Urinary bladder (tissue), 4 donors: Measurements from ENCODE around the gene MBOAT2. TPM values are rescaled to one million over a fixed set of nuclear protein-coding genes. Genes with fewer than 3 reads are reported as not detected.

Experiments used
- DNase-seq: peaks from one replicate; pipeline ENCODE4 v3.0.0-alpha.2; 2015; ENCODE audit errors: extremely low spot score
- H3K27ac ChIP-seq: one replicate; pipeline ENCODE4 v1.5.1; 2013; ENCODE audit warnings: low read depth, mild to moderate bottlenecking, moderate library complexity
- H3K36me3 ChIP-seq: one replicate; pipeline ENCODE4 v1.6.1; 2013; ENCODE audit warnings: mild to moderate bottlenecking, moderate library complexity; ENCODE audit not compliant: insufficient read depth
- H3K4me1 ChIP-seq: one replicate; pipeline ENCODE4 v1.6.1; 2013; ENCODE audit warnings: mild to moderate bottlenecking, moderate library complexity; ENCODE audit not compliant: insufficient read depth
- H3K4me3 ChIP-seq: one replicate; pipeline ENCODE4 v1.5.1; 2013; ENCODE audit warnings: low read depth, low read length
- WGBS: extraction: QIAGEN DNeasy Blood & Tissue Kit; methylation state at CpG from one replicate; pipeline ENCODE4 v1.1.7; 2013; 5-methylcytosine and 5-hydroxymethylcytosine counted together
- polyA plus RNA-seq: library from polyadenylated mRNA; stranded (reverse); fragments of 200-250 nt; gene quantifications from one replicate; pipeline ENCODE4 v1.2.3, GENCODE V29; 2013
- total RNA-seq: library from RNA; depleted of rRNA; stranded (reverse); fragments of >200 nt; gene quantifications from one replicate; pipeline ENCODE4 v1.2.3, GENCODE V29; 2014
- donor health status: healthy with polysubstance abuse.
- donor health status: healthy.

Gene MBOAT2
- total and polyA plus RNA-seq, 2 donors = 9.4 to 58.4 TPM

- 88% methylated on average over 6 of the region's 6 CpGs for WGBS
- Histone ChIP-seq H3K4me3 (no peak overlapping the region), H3K36me3 (no peaks in the 10 kb centered on the region), H3K4me1 (no peaks in the 10 kb centered on the region), H3K27ac (no peak overlapping the region)
- DNase-seq = no peak
Observed at GRCh38 chr2:9030190-9030589, 26.7 kb upstream of the MBOAT2 start.

GRCh38 chr2:9029721-9030120 is 26.2 kb upstream of the MBOAT2 start:
- H3K4me3 ChIP-seq = no peak overlapping the region
- WGBS = 57% methylated on average over 4 of the region's 4 CpGs
- no peaks in the 10 kb centered on the region for H3K36me3 ChIP-seq
- H3K27ac ChIP-seq = no peak overlapping the region
- DNase-seq = no peak
- H3K4me1 ChIP-seq = no peaks in the 10 kb centered on the region

GRCh38 chr2:9027884-9028283 is 24.4 kb upstream of the MBOAT2 start:
- Histone ChIP-seq H3K36me3 (no peaks in the 10 kb centered on the region), H3K4me3 (no peak overlapping the region), H3K27ac (no peak overlapping the region), H3K4me1 (no peaks in the 10 kb centered on the region)
- no peak for DNase-seq
- WGBS = 90% methylated on average over 4 of the region's 4 CpGs

- H3K36me3 ChIP-seq = no peaks in the 10 kb centered on the region
- H3K27ac ChIP-seq = no peak overlapping the region
- no peaks in the 10 kb centered on the region for H3K4me1 ChIP-seq
- WGBS = 44% methylated on average over 4 of the region's 4 CpGs
- no peak for DNase-seq
- no peak overlapping the region for H3K4me3 ChIP-seq
Observed at GRCh38 chr2:9025746-9026145, 22.3 kb upstream of the MBOAT2 start.

- Histone ChIP-seq H3K27ac (no peak overlapping the region), H3K4me3 (no peak overlapping the region), H3K4me1 (no peaks in the 10 kb centered on the region), H3K36me3 (no peaks in the 10 kb centered on the region)
- DNase-seq = no peak
Observed at GRCh38 chr2:9024575-9024974, 21.1 kb upstream of the MBOAT2 start.

- Histone ChIP-seq H3K27ac (no peak overlapping the region), H3K4me1 (no peaks in the 10 kb centered on the region), H3K4me3 (no peak overlapping the region), H3K36me3 (no peaks in the 10 kb centered on the region)
- WGBS = 90% methylated on average over 1 of the region's 1 CpG
- no peak for DNase-seq
Observed at GRCh38 chr2:9021563-9022211, 18.2 kb upstream of the MBOAT2 start.

- Histone ChIP-seq H3K27ac (no peak overlapping the region), H3K4me3 (no peak overlapping the region), H3K4me1 (no peaks in the 10 kb centered on the region), H3K36me3 (no peaks in the 10 kb centered on the region)
- WGBS = 91% methylated on average over 5 of the region's 5 CpGs
- DNase-seq = no peak
Observed at GRCh38 chr2:9020267-9020666, 16.8 kb upstream of the MBOAT2 start.

- no peaks in the 10 kb centered on the region for H3K36me3 ChIP-seq
- DNase-seq = no peak
- H3K4me3 ChIP-seq = no peak overlapping the region
- no peak overlapping the region for H3K27ac ChIP-seq
- no peaks in the 10 kb centered on the region for H3K4me1 ChIP-seq
- WGBS = 86% methylated on average over 7 of the region's 7 CpGs
Observed at GRCh38 chr2:9018534-9018933, 15.1 kb upstream of the MBOAT2 start.

GRCh38 chr2:9018109-9018508 is 14.6 kb upstream of the MBOAT2 start:
- Histone ChIP-seq H3K36me3 (no peaks in the 10 kb centered on the region), H3K4me1 (no peaks in the 10 kb centered on the region), H3K27ac (no peak overlapping the region), H3K4me3 (no peak overlapping the region)
- WGBS = 72% methylated on average over 3 of the region's 3 CpGs
- DNase-seq = no peak

- no peaks in the 10 kb centered on the region for H3K36me3 ChIP-seq
- H3K4me3 ChIP-seq = no peak overlapping the region
- DNase-seq = no peak
- 84% methylated on average over 6 of the region's 6 CpGs for WGBS
- no peak overlapping the region for H3K27ac ChIP-seq
- H3K4me1 ChIP-seq = no peaks in the 10 kb centered on the region
Observed at GRCh38 chr2:9017411-9017810, 13.9 kb upstream of the MBOAT2 start.

- Histone ChIP-seq H3K4me1 (no peaks in the 10 kb centered on the region), H3K4me3 (no peak overlapping the region), H3K36me3 (no peaks in the 10 kb centered on the region), H3K27ac (no peak overlapping the region)
- no peak for DNase-seq
- 96% methylated on average over 3 of the region's 3 CpGs for WGBS
Observed at GRCh38 chr2:9015998-9016397, 12.5 kb upstream of the MBOAT2 start.

GRCh38 chr2:9013403-9013802 is 9.9 kb upstream of the MBOAT2 start:
- Histone ChIP-seq H3K36me3 (no peaks in the 10 kb centered on the region), H3K27ac (no peak overlapping the region), H3K4me1 (no peaks in the 10 kb centered on the region), H3K4me3 (no peak overlapping the region)
- 99% methylated on average over 1 of the region's 1 CpG for WGBS
- no peak for DNase-seq

GRCh38 chr2:9010866-9011265 is 7.4 kb upstream of the MBOAT2 start:
- Histone ChIP-seq H3K27ac (no peak overlapping the region), H3K4me3 (no peak overlapping the region), H3K4me1 (no peaks in the 10 kb centered on the region), H3K36me3 (no peaks in the 10 kb centered on the region)
- no peak for DNase-seq
- WGBS = 39% methylated on average over 1 of the region's 1 CpG

GRCh38 chr2:9008951-9009664 is 5.6 kb upstream of the MBOAT2 start:
- no peak overlapping the region for H3K27ac ChIP-seq
- no peaks in the 10 kb centered on the region for H3K4me1 ChIP-seq
- no peaks in the 10 kb centered on the region for H3K36me3 ChIP-seq
- no peak for DNase-seq
- H3K4me3 ChIP-seq = no peak overlapping the region
- 82% methylated on average over 1 of the region's 1 CpG for WGBS
